Activated T-cell treated with anti-CD3 and anti-CD28 coated beads, Interleukin-2, amount 50 U/mL, for 72 hours (primary cell): ENCODE results near the gene ACP7. TPM values are rescaled to one million over a fixed set of nuclear protein-coding genes. Genes with fewer than 3 reads are reported as not detected.
"Not testable (repeated sequence)": the region's sequence is repeated elsewhere in the genome, so short reads cannot be mapped to it uniquely, and the experiment has no call there.

Experiments used
- ATAC-seq, 2 donors: fragments of 150-1000 bp; cut with Tn5 transposase; replicated peaks in 1 of 2; 2 replicates each; pipeline ENCODE4 v1.10.0; 2021; ENCODE audit warnings: moderate library complexity in 2 of 2, mild to moderate bottlenecking in 1 of 2
- DNase-seq, 2 donors: peaks; one replicate each; pipeline ENCODE4 v3.0.0; 2021 to 2022; ENCODE audit warnings: mixed read lengths in 1 of 2
- H3K27ac Mint-ChIP-seq: one replicate; pipeline ENCODE4 v1.8.0; 2022; ENCODE audit warnings: mild to moderate bottlenecking, moderate library complexity, mixed read lengths
- H3K27me3 Mint-ChIP-seq: one replicate; pipeline ENCODE4 v1.8.0; 2022; ENCODE audit warnings: low read depth, mixed read lengths
- H3K36me3 Mint-ChIP-seq, 2 donors: one replicate each; pipeline ENCODE4 v1.8.0; 2022; ENCODE audit warnings: mixed read lengths in 2 of 2, mild to moderate bottlenecking in 1 of 2; ENCODE audit not compliant: insufficient read depth in 2 of 2
- H3K4me1 Mint-ChIP-seq: one replicate; pipeline ENCODE4 v1.8.0; 2022; ENCODE audit warnings: low read depth, mixed read lengths
- H3K4me3 Mint-ChIP-seq, 2 donors: one replicate each; pipeline ENCODE4 v1.8.0; 2022; ENCODE audit warnings: mild to moderate bottlenecking in 2 of 2, mixed read lengths in 2 of 2, moderate library complexity in 2 of 2
- H3K9me3 Mint-ChIP-seq, 2 donors: one replicate each; pipeline ENCODE4 v1.8.0; 2022; ENCODE audit warnings: mixed read lengths in 2 of 2
- total RNA-seq, 2 donors: library from RNA; stranded (reverse); gene quantifications; one replicate each; pipeline ENCODE4 v1.2.3, GENCODE V29; 2022

Gene ACP7
- total RNA-seq, 2 donors from 2014 or later = not detected

GRCh38 chr19:39133431-39134270 is 49.5 kb downstream of the ACP7 start:
- Mint-ChIP-seq H3K9me3 (no peaks in the 10 kb centered on the region), H3K27me3 (no peaks in the 10 kb centered on the region), H3K4me3 (no peak overlapping the region), H3K27ac (no peak overlapping the region), H3K36me3 (no peaks in the 10 kb centered on the region), H3K4me1 (peaks cover 37% of the 10 kb centered on the region)
- ATAC-seq (no peak), DNase-seq (no peak)

- H3K27ac Mint-ChIP-seq = no peak overlapping the region
- no peaks in the 10 kb centered on the region for H3K36me3 Mint-ChIP-seq
- no peaks in the 10 kb centered on the region for H3K27me3 Mint-ChIP-seq
- ATAC-seq (no peak), DNase-seq (no peak)
- no peak overlapping the region for H3K4me3 Mint-ChIP-seq
- H3K9me3 Mint-ChIP-seq = no peaks in the 10 kb centered on the region
- H3K4me1 Mint-ChIP-seq = peaks cover 28% of the 10 kb centered on the region
Measured at GRCh38 chr19:39135701-39136100, 51.5 kb downstream of the ACP7 start.

GRCh38 chr19:39136225-39136940 is 52.2 kb downstream of the ACP7 start:
- H3K4me1 Mint-ChIP-seq = peaks cover 23% of the 10 kb centered on the region
- H3K9me3 Mint-ChIP-seq = no peaks in the 10 kb centered on the region
- no peaks in the 10 kb centered on the region for H3K27me3 Mint-ChIP-seq
- H3K36me3 Mint-ChIP-seq = no peaks in the 10 kb centered on the region
- ATAC-seq (no peak), DNase-seq (no peak)
- H3K27ac Mint-ChIP-seq = no peak overlapping the region
- no peak overlapping the region for H3K4me3 Mint-ChIP-seq

- H3K9me3 Mint-ChIP-seq = no peaks in the 10 kb centered on the region
- no peaks in the 10 kb centered on the region for H3K27me3 Mint-ChIP-seq
- no peak overlapping the region for H3K4me3 Mint-ChIP-seq
- no peak for ATAC-seq
- DNase-seq = no peak
- no peaks in the 10 kb centered on the region for H3K36me3 Mint-ChIP-seq
- H3K4me1 Mint-ChIP-seq = peaks cover 16% of the 10 kb centered on the region
- H3K27ac Mint-ChIP-seq = no peak overlapping the region
Measured at GRCh38 chr19:39137131-39137530, 53.0 kb downstream of the ACP7 start.

GRCh38 chr19:39138221-39139211 is 54.3 kb downstream of the ACP7 start:
- H3K27me3 Mint-ChIP-seq = no peaks in the 10 kb centered on the region
- no peaks in the 10 kb centered on the region for H3K36me3 Mint-ChIP-seq
- no peaks in the 10 kb centered on the region for H3K9me3 Mint-ChIP-seq
- H3K4me3 Mint-ChIP-seq = no peak overlapping the region
- peaks cover 6% of the 10 kb centered on the region for H3K4me1 Mint-ChIP-seq
- DNase-seq (no peak), ATAC-seq (no peak)
- H3K27ac Mint-ChIP-seq = no peak overlapping the region

- H3K27ac Mint-ChIP-seq = no peak overlapping the region
- no peak overlapping the region for H3K4me3 Mint-ChIP-seq
- no peak for ATAC-seq
- H3K36me3 Mint-ChIP-seq = no peaks in the 10 kb centered on the region
- no peaks in the 10 kb centered on the region for H3K9me3 Mint-ChIP-seq
- peaks cover 6% of the 10 kb centered on the region for H3K4me1 Mint-ChIP-seq
- no peak for DNase-seq
- H3K27me3 Mint-ChIP-seq = no peaks in the 10 kb centered on the region
Measured at GRCh38 chr19:39139305-39139874, 55.2 kb downstream of the ACP7 start.

- H3K4me1 Mint-ChIP-seq = peaks cover 6% of the 10 kb centered on the region
- H3K27me3 Mint-ChIP-seq = no peaks in the 10 kb centered on the region
- ATAC-seq (no peak), DNase-seq (no peak)
- no peaks in the 10 kb centered on the region for H3K36me3 Mint-ChIP-seq
- H3K4me3 Mint-ChIP-seq = no peak overlapping the region
- no peaks in the 10 kb centered on the region for H3K9me3 Mint-ChIP-seq
- no peak overlapping the region for H3K27ac Mint-ChIP-seq
Measured at GRCh38 chr19:39139971-39140453, 55.8 kb downstream of the ACP7 start.

- ATAC-seq = no peak
Measured at GRCh38 chr19:39140594-39140993, 56.4 kb downstream of the ACP7 start.

GRCh38 chr19:39141929-39142328 is 57.8 kb downstream of the ACP7 start:
- Mint-ChIP-seq H3K27ac (no peak overlapping the region), H3K4me3 (no peak overlapping the region), H3K9me3 (no peaks in the 10 kb centered on the region), H3K4me1 (no peaks in the 10 kb centered on the region), H3K27me3 (no peaks in the 10 kb centered on the region), H3K36me3 (no peaks in the 10 kb centered on the region)
- no peak for ATAC-seq
- no peak for DNase-seq

More at GRCh38 chr19:39140594-39140993, 56.4 kb downstream of the ACP7 start:
- H3K27ac Mint-ChIP-seq = no peak overlapping the region
- no peak overlapping the region for H3K4me3 Mint-ChIP-seq
- no peak for DNase-seq
- peaks cover 6% of the 10 kb centered on the region for H3K4me1 Mint-ChIP-seq
- H3K27me3 Mint-ChIP-seq = no peaks in the 10 kb centered on the region
- no peaks in the 10 kb centered on the region for H3K9me3 Mint-ChIP-seq
- no peaks in the 10 kb centered on the region for H3K36me3 Mint-ChIP-seq

GRCh38 chr19:39142630-39143029 is 58.5 kb downstream of the ACP7 start:
- H3K27ac Mint-ChIP-seq = no peak overlapping the region
- no peaks in the 10 kb centered on the region for H3K4me1 Mint-ChIP-seq
- DNase-seq (no peak), ATAC-seq (no peak)
- no peaks in the 10 kb centered on the region for H3K36me3 Mint-ChIP-seq
- no peaks in the 10 kb centered on the region for H3K9me3 Mint-ChIP-seq
- H3K4me3 Mint-ChIP-seq = no peak overlapping the region
- no peaks in the 10 kb centered on the region for H3K27me3 Mint-ChIP-seq

GRCh38 chr19:39143757-39144289 is 59.7 kb downstream of the ACP7 start:
- H3K4me3 Mint-ChIP-seq, DNase-seq, H3K27ac Mint-ChIP-seq, ATAC-seq, H3K36me3 Mint-ChIP-seq, H3K4me1 Mint-ChIP-seq, H3K9me3 Mint-ChIP-seq, H3K27me3 Mint-ChIP-seq: not testable (repeated sequence)

GRCh38 chr19:39144290-39145071 is 60.3 kb downstream of the ACP7 start:
- H3K36me3 Mint-ChIP-seq = no peaks in the 10 kb centered on the region
- H3K27ac Mint-ChIP-seq = no peak overlapping the region
- no peak overlapping the region for H3K4me3 Mint-ChIP-seq
- no peaks in the 10 kb centered on the region for H3K4me1 Mint-ChIP-seq
- H3K9me3 Mint-ChIP-seq = no peaks in the 10 kb centered on the region
- ATAC-seq = no peak
- H3K27me3 Mint-ChIP-seq = no peaks in the 10 kb centered on the region
- no peak for DNase-seq
